Choroid plexus epithelial cell (primary cell): ENCODE measurements around the gene RCL1.
A peak's percentile ranks its signal among the peaks of the same experiment; 100 is the strongest.
"Not testable (repeated sequence)": the region's sequence is repeated elsewhere in the genome, so short reads cannot be mapped to it uniquely, and the experiment has no call there.

ENCODE experiments used
- DNase-seq: peaks from one replicate; pipeline ENCODE4 v3.0.0-alpha.2; 2010; ENCODE audit warnings: low read depth
- H3K4me3 ChIP-seq: 2 replicates; pipeline ENCODE4 v1.5.1; 2011; ENCODE audit warnings: low read depth, mild to moderate bottlenecking, control low read depth, low read length, moderate library complexity
- TF ChIP-seq, protein P1 (sequence below): conservative IDR thresholded peaks from 2 replicates; pipeline ENCODE4 v1.5.1; 2011; ENCODE audit warnings: low read depth, mild to moderate bottlenecking, control low read depth, inconsistent platforms, low read length, moderate library complexity

RCL1 gene

DNA sequence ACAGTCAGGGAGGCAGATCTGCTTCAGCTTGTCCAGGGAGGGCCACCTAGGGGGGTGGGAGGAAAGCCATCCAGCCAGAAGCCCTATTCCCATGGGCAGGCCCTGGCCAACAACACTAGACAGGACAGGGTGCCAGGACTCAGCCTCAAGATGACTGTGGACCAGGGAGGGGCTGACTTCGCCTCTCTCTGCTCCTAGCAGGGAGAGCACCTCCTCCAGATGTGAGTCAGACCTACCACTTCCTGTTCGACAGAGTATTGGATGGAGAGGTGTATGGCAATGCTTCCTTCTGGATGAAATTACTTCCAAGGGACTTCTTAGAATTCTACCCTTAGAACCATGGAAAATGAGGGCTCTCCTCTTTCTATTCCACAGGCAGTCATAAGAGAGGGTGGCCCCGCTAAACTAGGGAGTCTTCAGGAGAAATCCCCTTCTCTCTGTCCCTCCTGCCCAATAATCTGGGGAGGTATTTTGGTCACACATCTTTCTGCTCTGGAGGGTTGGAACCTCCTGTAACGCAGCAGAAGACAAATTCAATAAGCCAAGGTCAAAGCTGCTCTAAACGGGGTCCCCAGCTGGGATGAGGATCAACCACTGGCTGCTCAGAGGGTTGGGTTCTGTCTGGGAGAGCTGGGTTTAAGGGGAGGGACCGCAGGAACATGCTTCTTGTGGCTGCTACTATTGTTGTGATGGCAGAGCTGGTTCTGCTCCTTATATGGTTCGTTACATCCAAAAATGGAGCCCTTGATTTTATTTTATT is 23.2 kb upstream of the RCL1 start:
- DNase-seq = peak; percentile 49
- TF ChIP-seq, protein P1, sequence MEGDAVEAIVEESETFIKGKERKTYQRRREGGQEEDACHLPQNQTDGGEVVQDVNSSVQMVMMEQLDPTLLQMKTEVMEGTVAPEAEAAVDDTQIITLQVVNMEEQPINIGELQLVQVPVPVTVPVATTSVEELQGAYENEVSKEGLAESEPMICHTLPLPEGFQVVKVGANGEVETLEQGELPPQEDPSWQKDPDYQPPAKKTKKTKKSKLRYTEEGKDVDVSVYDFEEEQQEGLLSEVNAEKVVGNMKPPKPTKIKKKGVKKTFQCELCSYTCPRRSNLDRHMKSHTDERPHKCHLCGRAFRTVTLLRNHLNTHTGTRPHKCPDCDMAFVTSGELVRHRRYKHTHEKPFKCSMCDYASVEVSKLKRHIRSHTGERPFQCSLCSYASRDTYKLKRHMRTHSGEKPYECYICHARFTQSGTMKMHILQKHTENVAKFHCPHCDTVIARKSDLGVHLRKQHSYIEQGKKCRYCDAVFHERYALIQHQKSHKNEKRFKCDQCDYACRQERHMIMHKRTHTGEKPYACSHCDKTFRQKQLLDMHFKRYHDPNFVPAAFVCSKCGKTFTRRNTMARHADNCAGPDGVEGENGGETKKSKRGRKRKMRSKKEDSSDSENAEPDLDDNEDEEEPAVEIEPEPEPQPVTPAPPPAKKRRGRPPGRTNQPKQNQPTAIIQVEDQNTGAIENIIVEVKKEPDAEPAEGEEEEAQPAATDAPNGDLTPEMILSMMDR = no peak
- H3K4me3 ChIP-seq = no peak overlapping the region

DNA sequence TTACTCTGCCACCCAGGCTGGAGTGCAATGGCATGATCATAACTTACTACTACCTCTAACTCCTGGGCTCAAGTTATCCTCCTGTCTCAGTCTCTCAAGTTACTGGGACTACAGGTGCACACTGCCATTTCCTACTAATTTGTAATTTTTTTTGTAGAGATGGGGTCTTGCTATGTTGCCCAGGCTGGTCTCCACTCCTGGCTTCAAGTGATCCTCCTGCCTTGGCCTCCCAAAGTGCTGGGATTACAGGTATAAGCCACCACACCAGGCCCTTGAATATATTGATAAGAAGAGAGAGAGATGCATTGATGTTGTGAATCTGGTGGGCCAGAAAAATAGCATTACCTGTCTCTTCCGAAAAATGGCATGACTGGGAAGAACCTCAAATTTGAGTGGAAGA is 21.0 kb upstream of the RCL1 start:
- DNase-seq = no peak
- TF ChIP-seq, protein P1 = no peak
- no peak overlapping the region for H3K4me3 ChIP-seq

DNA sequence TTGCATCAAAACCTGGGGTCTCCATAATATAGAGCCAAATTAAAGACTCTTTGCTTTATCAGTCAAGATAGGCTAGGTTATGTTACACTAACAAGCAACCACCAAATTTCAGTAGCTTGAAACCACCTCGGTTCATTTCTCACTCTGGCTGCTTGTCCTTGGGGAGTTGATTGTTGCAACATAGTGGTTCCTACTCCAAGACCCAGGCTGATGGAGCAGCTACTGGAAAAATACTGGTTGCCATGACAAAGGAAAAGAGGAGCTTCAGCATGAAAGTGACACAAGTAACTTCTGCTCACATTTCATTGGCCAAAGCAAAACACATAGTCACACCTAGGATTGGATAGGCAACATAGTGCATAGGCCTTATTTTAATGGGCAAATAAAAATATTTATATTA is 18.5 kb upstream of the RCL1 start:
- TF ChIP-seq, protein P1 = no peak
- peak; percentile 90 for DNase-seq
- no peak overlapping the region for H3K4me3 ChIP-seq

DNA sequence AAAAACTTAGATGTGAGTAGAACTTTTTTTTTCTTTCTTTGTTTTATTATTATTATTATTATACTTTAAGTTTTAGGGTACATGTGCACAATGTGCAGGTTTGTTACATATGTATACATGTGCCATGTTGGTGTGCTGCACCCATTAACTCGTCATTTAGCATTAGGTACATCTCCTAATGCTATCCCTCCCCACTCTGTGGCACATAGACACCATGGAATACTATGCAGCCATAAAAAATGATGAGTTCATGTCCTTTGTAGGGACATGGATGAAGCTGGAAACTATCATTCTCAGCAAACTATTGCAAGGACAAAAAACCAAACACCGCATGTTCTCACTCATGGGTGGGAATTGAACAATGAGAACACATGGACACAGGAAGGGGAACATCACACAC is 17.8 kb upstream of the RCL1 start:
- H3K4me3 ChIP-seq, DNase-seq: not testable (repeated sequence)

DNA sequence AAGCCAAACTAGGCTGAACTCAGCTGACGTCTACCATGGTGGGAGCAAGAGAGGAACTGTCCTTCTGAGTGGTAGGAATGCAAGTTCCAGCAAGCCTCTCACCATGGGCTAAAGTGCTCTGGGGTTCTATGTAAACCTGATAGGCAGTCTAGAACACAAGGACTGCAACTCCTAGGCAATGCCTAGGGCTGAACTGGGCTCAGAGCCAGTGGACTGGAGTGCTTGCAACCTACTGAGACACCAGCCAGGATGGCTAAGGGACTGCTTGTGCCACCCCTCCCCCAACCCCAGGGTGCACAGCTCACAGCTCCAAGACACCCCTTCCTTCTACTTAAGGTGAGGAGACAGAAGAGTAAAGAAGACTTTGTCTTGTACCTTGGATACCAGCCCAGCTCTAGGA is 12.1 kb upstream of the RCL1 start:
- no peak for DNase-seq
- no peak overlapping the region for H3K4me3 ChIP-seq
- TF ChIP-seq, protein P1 = no peak

DNA sequence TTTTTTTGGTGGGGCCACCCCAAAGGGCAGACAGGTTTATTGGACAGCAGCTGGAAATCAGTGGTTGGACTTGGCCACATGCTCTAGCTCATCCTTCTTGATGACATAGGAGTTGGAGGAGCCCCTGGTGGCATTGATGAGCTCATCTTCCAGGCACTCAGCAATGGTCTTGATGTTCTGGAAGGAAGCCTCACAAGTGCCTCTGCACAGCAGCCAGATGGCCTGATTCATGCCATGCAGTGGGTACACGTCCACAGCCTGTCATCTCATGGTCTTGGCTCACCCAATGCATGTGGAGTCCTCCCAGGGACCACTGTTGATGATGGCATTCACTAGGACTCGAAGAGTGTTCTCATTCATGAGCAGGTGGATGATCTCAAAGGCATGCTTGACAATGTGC is 11.3 kb upstream of the RCL1 start:
- no peak for DNase-seq
- H3K4me3 ChIP-seq = no peak overlapping the region
- TF ChIP-seq, protein P1 = no peak

DNA sequence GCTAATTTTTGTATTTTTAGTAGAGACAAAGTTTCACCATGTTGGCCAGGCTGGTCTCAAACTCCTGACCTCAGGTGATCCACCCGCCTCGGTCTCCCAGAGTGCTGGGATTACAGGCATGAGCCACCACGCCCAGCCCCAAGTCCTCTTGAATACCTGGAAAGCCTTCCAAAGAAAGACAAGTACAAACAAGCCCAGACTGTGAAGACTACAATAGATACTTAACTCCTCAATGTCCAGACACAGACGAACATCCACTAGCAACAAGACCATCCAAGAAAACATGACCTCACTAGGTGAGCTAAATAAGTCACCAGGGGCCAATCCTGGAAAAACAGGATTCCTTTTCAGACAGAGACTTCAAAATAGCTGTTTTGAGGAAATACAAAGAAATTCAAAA is 9.6 kb upstream of the RCL1 start:
- H3K4me3 ChIP-seq, DNase-seq: not testable (repeated sequence)

DNA sequence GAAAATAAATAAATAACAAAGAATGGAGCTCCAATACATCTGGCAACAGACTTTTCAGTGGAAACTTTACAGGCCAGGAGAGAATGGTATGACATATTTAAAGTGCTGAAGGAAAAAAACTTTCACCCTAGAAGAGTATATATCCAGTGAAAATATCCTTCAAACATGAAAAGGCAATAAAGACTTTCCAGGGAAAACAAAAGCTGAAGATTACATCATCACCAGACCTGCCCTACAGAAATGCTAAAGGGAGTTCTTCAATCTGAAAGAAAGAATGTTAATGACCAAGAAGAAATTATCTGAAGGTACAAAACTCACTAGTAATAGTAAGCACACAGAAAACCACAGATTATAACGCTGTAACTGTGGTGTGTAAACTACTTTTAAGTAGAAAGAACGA is 8.3 kb upstream of the RCL1 start:
- no peak for DNase-seq
- TF ChIP-seq, protein P1 = no peak
- H3K4me3 ChIP-seq = no peak overlapping the region
